ENCODE measurements around the gene CD82.
"Not testable (repeated sequence)": the region's sequence is repeated elsewhere in the genome, so short reads cannot be mapped to it uniquely, and the experiment has no call there.

The CD82 gene

GRCh38 chr11:44638032-44638431 is 72.6 kb downstream of the CD82 start:
- no peak for DNase-seq

GRCh38 chr11:44643217-44643616 is 77.8 kb downstream of the CD82 start:
- DNase-seq, result no peak

- no peak for DNase-seq
Observed at GRCh38 chr11:44645827-44646226, 80.4 kb downstream of the CD82 start.

- not testable (repeated sequence) for DNase-seq
Observed at GRCh38 chr11:44647255-44647955, 81.9 kb downstream of the CD82 start.

- no peak for DNase-seq
Observed at GRCh38 chr11:44648109-44648508, 82.6 kb downstream of the CD82 start.

- DNase-seq, result no peak
Observed at GRCh38 chr11:44651535-44652155, 86.2 kb downstream of the CD82 start.

- DNase-seq, result no peak
Observed at GRCh38 chr11:44652901-44653644, 87.6 kb downstream of the CD82 start.

GRCh38 chr11:44654057-44654456 is 88.6 kb downstream of the CD82 start:
- no peak for DNase-seq

GRCh38 chr11:44654596-44654995 is 89.1 kb downstream of the CD82 start:
- DNase-seq, result no peak

GRCh38 chr11:44657836-44658505 is 92.5 kb downstream of the CD82 start:
- no peak for DNase-seq

- DNase-seq, result no peak
Observed at GRCh38 chr11:44658506-44658850, 93.0 kb downstream of the CD82 start.

GRCh38 chr11:44659641-44660040 is 94.2 kb downstream of the CD82 start:
- peak; percentile 44 for DNase-seq

GRCh38 chr11:44660535-44660934 is 95.1 kb downstream of the CD82 start:
- DNase-seq, result not testable (repeated sequence)

GRCh38 chr11:44661311-44661717 is 95.9 kb downstream of the CD82 start:
- DNase-seq, result no peak

Measured in right hindlimb (tissue), 1 donor.